Measurements from ENCODE around the gene NPAS3.
A peak's percentile ranks its signal among the peaks of the same experiment; 100 is the strongest.

The NPAS3 gene

DNA sequence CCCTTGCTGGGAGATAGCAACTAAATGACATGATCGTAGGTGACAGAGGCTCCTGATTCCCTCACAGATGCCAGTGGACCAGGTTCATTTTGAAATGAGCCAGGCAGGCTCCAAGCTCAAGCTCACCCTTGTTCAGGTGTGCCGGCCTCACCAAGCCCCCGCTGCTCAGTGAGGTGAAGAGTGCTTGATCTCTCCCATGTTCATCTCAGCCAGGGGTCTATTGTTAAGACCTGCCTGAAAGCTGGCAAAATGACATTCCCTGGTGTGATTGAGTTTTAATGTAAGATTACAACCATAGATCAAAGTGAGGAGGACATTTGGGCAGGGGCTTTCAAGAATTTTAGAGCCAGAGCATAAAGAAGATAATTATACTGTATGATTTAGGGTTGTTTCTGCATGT lies 514.3 kb downstream of the NPAS3 start:
- no peak for DNase-seq

DNA sequence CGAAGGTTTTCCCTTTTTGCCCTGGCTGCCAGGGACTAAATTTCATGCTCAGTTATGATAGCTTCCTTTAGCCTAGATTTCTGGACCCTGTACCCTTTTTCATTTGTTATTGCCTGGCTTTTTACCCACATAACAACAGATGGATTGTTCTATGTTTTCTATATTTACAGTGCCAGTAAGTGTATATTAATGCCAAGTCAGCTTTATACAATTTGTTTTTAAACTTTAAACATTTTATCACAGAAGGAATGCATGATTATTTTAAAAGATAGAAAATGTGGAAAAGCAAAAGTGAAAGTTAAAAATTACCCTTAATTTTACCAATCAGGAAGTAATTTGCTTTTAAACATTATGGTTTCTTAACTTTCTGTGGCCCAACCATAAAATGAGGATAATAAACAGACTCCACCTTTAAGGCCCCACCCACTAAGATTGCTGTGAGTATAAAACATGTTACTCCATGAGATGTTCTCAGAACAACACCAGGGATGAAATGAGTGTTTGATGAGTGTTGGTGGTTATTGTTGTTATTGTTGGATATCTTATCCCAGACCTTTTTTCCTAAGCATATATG lies 515.4 kb downstream of the NPAS3 start:
- DNase-seq, result no peak

DNA sequence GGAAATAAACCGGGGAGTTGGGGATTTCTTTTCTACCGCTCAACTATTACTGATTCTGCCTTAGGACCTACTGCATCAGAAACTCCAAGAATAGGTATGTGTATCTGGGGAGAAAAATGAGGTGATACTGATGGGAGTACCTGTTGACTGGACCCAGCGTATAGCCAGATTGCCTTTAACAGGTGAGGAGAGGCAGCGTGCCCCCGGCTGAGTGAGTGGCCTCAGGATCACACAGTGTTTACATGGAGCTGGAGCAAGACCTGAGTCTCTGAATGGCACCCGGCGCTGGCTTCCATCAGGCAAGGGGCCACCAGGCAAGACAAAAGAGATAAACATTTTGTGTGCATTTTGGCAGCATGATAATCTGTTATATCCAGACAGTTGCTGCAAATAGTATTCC lies 516.0 kb downstream of the NPAS3 start:
- DNase-seq, result no peak

DNA sequence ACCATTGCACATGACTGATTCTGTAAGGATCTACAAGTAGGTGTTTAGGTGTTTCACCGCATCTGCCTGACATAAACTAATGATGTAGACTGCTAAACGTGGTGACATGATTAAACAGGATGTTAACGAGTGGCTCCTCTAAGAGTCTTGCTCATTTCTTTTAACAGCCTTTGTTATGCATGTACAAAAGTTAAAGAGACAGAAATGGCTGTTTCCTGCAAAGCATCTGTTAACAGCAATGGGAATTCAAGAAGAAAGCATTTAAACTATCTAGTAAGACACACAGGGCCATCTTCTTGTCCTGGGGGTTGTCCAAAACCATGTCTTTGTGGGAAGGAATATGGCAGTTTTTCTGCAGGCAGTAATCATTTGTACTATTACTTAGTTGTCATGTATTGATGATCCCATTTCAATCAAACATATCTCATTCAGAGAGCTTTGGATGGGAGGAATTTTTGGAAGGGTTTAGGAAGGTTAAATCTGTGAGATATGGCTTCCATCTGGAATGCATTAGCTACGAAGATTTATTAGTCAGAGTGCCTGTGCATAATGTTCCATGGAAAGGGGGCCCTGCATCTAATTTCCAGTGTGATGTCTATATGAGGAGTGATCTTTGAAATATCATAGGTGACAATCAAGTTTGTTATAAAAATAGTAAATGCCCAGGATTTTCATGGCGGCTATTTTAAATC lies 517.1 kb downstream of the NPAS3 start:
- no peak for DNase-seq

DNA sequence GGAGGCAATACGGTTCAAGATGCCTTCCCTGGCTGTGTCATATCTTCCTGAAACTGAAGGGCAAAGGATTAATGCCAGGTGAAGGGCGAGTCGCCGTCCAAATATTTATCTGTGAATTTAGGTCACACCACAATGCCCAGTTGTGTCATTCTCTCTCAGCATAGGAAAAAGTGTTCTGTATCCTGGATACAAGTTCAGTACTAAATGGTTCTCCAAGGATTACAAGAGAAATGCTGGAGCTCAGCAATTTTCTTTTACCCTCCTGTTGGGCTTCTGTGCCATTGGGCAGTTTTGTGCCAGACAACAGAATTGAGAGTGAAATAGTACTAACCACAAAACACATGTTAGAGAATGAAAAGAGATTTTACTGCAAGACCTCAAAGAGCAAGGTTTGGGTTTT lies 518.3 kb downstream of the NPAS3 start:
- no peak for DNase-seq

DNA sequence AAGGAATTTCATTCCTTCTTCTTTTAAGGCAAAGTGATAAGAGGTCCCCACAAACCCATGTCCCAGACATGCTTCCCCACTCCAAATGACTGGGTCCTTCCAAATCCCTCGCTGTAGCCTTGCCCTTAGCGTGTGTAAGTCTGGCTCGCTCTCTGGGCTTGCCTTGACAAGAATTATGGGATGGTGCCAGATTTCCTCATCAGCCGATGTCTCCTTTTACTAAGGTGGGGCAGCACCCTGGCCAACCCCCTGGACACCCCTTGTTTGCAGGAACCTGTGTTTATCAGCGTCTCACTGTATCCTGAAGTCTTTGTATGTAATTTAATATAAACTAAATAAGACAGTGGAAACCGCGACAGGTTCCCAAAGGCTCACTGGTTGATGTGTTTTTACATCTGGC lies 518.9 kb downstream of the NPAS3 start:
- no peak for DNase-seq

DNA sequence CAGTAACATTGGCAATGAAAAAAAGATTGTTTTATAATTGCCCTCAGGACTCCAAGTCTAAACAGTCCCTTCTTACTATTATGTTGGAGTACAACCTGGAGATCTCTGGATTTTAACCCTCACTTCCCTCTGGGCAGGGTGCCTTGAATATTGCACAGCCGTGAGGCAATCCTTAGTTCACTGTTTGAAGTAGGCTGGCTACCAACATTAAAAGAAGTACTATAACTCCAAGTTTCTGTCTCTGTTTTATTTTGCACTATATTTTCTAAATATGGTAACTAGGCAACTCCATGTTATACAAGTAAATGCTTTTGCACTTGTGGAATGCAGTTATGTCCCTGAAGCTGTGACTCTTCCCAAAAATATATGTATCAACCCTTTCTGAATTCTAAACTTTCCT lies 521.5 kb downstream of the NPAS3 start:
- no peak for DNase-seq

DNA sequence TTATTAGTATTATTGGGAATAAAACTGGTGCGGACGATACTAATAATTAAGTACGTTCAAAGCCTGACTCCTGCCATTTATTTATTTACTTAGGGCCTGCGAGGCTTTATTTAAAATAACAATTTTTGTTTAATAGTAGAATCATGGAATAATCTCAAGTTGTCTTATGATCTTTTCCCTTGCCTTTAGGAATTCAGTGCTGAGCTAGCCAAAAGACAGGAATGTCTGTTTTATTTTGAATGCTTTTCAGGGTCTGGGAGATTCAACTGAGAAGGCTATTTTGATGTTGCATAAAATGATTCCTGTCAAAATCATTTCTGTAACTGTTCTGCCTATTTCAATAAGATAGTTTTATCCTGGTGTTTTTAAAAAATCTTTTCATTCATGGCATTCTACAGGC lies 522.4 kb downstream of the NPAS3 start:
- no peak for DNase-seq

DNA sequence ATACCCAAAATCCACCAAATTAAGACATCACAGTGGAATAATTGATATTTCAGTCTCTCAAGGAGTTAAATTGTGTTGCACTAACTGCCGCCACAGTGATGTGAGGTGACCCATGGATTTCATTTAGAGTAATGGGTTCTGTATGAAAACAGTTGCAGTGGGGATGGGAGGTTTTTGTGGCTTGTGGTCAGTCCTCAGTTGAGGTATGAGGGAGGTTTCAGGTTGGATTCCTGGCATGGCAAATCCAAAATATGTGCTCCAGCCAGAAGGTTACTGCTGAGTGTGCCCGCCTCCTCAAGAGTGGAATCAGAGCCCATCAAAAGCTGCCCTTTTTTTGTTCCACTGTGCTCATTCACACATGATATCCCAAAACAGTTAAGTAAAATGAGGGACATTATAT lies 525.1 kb downstream of the NPAS3 start:
- no peak for DNase-seq

DNA sequence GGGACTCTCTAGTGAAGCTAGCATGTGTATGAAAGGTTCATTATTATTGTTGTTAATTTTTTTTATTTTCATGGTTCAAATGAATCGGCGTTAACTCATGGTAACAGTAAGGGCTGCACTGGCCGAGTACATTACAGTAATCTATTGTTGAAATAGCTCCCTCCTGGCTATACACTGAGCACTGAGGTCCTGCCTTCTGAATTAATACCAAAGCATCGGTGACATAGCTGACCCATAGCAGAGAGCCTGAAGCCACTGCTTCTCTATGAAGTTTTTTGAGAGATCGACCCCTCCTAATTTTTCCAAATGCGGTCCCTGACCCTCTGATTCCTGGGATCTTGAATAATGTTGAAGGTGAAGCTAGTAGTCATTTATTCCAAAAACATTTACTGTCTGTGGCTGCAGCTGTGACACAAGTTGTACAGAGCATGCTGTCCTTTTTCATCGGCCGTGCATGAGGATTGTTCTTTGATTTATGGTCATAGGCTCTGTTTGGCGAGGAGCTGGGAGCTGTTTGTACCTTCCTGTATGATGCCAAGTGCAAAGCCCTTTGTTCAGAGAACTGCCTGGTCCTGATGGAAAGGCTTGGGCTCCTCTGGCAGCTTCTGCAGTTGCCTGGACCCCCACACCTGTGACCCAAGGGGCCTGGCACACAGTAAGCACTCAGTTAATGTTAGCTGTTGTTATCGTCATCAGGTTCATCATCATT lies 525.7 kb downstream of the NPAS3 start:
- no peak for DNase-seq

DNA sequence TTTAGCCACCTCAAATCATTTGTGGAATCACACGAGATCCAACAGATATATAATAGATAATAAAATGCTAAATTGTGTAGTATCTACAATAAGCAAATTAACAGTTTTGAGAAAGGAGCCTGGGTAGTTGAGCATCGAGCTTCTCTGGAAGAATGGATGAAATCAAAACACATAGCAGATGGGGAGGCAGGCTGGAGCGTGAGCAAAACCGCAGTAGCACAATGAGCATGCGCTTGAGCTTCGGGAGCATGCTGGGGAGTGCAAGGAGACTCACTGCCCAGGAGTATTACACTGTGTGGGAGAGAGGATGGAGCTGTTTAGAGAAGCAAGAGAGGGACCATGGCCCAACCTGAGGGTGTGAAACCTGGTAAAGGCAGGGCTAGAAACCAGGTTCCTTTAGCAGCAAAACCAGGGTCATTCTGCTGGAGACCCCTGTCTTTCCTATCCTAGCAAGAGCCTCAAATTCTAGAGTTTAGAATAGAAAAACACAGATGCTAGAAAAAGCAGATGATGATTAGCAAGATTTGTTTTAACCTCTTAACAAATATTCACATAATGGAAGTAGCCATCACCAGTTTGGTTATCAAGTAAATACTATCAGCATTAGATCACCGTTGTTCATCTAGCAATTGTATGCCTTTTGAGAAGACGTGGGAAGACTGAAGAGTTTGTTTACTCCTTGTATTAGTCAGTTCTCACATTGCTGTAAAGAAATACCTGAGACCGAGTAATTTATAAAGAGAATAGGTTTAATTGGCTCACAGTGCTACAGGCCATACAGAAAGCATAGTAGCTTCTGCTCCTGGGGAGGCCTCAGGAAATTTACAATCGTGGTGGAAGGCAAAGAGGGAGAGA lies 527.4 kb downstream of the NPAS3 start:
- DNase-seq, result no peak

DNA sequence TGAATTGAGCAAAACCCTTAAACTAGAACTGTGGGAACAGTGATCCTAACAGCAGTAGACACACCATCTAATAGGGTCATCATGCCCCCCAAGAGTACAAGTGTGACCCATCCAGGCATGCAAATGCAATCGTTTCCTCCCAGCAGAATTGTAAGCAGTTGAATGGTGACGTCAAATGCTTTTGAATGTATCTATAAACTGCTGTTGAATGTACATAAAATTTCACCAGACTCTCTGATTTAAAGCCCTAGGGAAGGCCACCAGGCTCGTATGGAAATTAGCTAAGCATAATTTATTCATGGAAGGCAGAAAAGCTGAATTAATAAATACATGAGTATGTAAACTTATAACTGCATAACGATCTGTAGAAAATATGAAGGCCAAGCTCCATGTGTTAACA lies 529.3 kb downstream of the NPAS3 start:
- DNase-seq, result no peak

DNA sequence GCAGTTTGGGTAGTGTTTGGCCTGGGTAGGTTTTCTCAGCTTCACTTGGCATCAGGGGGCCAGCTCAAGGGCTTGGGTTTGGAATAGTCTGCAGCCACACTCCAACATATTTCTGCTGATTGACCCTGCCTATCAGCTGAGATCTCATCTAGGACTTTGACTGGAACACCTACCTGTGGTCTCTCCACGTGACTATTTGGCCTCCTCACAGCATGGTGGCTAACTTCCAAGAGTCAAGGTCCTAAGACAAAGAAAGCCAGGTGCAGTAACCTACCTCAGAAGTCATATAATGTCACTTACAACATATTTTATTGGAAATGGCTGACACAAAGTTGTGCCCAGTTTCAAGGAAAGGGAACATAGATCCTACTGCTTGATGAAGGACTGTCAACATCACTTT lies 531.2 kb downstream of the NPAS3 start:
- no peak for DNase-seq

DNA sequence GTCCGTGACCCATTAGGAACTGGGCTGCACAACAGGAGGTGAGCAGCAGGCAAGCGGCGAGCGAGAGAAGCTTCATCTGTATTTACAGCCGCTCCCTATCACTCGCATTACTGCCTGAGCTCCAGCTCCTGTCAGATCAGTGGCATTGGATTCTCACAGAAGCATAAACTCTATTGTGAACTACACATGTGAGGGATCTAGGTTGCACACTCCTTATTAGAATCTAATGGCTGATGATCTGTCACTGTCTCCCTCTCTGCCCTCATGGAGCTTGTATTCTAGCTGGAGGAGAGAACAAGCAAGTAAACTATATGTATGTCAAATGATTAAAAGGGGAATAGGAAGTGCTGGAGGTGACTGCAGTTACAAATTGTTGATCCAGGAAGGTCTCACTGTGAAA lies 533.1 kb downstream of the NPAS3 start:
- DNase-seq, result no peak

DNA sequence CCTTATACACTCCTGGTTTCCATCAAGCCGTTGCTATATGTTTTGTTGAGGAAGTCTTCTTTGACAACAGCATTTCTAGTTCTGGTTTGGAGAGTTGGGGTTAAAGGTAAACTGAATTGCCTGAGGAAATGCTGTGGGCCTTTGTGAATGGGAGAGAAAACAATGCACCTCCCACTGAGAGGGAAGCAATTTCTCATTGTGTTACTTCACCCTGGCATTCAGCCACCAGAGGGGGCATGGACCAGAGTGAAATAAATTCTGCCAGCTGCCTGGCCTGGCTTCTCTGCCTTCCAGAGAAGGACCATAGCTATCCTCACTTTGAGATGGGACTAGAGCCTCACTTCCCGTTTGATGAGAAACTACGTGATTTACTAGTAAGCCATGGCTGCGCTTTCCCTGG lies 536.9 kb downstream of the NPAS3 start:
- DNase-seq, result peak; percentile 50

DNA sequence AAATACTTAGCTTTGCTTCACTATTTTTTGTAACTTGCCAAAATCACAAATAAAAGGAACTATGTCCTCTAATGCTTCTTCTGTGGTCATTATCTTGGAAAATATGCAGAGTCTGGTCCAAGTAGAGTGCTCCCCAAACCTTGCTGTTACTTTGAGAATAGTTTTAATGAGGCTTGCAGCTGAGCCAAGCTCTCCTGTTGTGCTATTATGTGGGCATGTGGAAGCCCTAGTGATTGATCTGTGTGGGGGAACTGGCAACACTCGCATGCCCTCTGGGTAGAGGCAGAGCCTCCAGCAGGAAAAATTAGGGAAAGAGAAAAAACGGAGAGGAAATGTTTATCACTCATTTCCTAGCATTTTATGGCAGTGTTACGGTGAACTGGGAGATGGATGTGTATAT lies 539.1 kb downstream of the NPAS3 start:
- DNase-seq, result peak; percentile 6

DNA sequence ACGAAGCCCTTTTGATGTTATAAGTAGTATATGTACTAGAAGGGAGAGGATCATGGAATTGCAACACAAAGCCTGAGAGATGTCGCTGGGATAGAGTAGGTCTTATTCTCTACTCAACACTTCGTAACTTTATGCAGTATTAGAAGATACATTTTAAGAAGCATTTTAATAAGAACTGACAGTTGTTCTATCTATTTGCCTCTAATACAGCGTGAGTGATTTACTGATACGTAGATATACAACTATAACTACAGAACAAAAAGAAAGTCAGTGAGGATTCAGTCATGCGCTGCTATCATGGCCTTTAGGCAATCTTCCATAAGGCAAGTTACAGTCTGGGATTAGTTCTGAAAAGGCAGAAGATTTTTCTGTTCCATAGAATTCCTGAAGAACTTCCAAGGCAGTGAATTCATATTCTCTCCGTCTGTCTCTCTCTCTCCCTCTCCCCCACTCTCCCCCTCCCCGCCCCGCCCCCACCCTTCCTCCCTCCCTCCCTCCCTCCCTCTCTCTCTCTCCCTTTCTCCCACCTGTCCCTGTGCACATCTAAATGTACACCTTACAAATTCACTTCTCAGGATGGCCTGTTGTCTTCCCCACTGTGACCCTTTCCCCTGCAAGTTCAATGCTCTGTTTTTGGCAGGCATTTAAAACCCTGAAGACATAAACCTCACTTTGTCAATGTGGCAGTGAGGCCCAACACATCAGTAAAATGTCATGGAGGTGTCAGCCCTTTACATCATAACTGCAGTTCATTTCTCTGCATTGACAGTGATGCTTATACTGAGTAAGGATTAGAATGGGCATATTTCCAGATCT lies 541.6 kb downstream of the NPAS3 start:
- no peak for DNase-seq

DNA sequence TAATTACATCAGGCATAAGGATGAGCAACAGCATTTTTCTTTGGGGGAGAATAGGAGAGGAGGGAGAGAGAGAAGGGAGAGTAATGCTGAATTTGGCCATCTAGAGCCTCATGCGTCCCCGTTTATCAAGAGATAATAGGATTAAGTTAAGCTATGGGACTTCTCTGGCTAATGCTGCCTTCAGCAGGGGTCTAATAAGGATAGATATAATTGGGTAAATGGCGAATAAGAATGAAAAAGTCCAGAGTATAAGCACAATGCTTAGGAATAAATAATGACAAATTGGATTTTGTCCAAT lies 542.2 kb downstream of the NPAS3 start:
- DNase-seq, result no peak

DNA sequence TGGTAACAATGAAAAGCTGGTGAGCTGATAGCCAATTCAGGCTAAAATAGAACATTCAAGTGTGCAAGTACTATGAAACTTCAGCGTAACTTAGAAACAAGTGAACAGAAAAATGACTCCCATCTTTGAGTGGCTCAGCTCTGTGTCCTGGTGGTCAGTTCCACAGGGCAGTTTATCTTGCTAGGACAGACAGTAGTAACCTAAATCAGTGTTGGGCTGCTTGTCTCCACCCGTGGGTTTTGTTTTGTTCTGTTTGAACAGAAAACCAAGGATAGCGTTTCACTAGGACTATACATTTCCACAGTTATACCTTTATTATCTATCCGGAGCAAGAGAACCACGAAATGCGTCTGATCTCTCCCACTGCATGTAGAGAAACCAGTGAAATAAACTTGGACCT lies 544.4 kb downstream of the NPAS3 start:
- no peak for DNase-seq

DNA sequence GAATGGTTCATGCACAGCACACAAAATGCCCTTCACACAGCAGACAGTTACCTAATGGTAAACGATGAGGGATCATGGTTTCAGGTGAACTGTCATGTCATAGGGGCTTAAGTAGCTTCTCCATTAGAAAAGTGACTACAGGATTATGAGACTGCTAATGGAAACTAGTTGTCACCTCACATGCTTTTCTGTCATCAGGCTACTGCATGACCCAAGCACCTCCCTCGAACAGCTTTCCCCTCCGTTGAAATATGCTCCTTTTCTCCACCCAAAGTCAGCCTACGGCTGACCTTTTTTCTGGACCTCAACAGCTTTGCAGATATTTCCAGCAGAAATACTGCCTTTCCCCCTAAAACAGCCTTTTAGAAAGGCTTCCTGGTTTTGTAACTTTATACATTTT lies 544.9 kb downstream of the NPAS3 start:
- no peak for DNase-seq

DNA sequence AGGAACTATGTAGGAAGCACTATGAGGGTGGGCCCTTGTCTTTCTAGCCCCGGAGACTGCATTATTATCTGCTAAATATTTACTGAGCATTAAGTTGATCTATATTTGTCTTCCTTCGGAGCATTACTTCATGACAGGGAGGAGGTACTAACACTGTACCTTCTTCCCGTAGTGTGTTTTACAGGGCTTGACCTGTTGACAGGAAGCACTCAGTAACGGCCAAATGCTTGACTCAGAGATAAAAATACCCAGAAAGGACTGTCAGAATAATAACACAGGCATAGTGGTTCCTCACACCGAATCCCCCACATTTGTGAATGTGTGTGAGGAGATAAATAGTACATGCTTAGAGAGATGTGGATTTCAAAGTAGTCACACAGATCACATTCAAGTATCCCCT lies 545.6 kb downstream of the NPAS3 start:
- no peak for DNase-seq

DNA sequence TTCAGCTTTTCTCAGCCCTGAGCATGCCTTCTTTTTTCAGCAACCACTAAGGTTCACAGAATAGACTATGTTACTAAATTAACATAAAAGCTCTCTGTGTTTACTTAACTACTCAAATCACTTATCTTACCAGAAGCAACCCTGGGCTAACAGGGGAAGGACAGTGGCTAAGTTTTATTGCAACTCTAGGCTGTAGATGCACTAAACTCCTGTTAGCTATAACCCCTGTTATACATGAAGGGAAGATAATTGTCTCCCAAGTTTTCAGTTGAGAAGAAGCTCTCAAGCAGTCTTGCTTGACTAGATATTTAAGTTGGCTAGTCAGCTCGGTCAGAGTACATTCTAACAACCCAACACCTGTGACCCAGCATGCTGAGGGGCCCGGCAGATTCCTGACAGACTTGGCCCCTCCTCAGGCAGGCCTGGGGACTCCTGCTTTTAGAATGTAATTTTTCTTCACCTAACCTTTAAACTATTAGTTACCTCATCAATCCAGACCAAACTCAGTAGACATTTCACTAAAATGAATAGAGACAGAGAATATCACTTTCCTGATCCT lies 547.7 kb downstream of the NPAS3 start:
- DNase-seq, result no peak

DNA sequence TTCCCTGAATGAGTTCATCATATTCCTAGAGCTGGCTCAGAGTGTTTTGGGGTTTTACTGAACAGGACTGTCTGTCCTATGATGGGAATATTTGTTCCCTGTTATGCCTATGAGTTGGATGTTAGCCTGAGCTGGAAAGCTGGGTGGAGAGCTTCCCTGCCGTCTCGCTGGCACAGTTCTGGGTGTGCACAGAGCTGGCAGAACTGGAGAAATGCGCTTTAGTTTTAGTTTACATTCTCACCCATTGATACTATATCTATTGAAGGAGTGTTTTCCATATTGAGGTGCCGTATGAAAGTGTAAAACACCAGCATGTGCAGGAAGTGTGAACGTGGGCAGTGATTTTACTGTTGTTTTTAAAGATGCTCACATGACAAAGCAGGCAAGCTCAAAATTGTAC lies 549.9 kb downstream of the NPAS3 start:
- DNase-seq, result no peak
